HG03460 (cell line): ENCODE measurements around the gene FUT8.
A peak's percentile ranks its signal among the peaks of the same experiment; 100 is the strongest.

Experiments
- ATAC-seq: cut with Tn5 transposase; IDR thresholded peaks from one replicate; pipeline ENCODE4 v1.9.1; 2021; ENCODE audit not compliant: unreplicated experiment

Gene FUT8

GRCh38 chr14:65412032-65412846, at the start of gene FUT8:
Gene FUT8 (plus strand): TSS chr14:65412730. CDS start chr14:65561564, 148,834 bp downstream.
- peak; percentile 76 for ATAC-seq

GRCh38 chr14:65366802-65367565, 45.5 kb upstream of the FUT8 start:
- ATAC-seq: no peak

GRCh38 chr14:65369560-65369959, 43.0 kb upstream of the FUT8 start:
- no peak for ATAC-seq

DNA sequence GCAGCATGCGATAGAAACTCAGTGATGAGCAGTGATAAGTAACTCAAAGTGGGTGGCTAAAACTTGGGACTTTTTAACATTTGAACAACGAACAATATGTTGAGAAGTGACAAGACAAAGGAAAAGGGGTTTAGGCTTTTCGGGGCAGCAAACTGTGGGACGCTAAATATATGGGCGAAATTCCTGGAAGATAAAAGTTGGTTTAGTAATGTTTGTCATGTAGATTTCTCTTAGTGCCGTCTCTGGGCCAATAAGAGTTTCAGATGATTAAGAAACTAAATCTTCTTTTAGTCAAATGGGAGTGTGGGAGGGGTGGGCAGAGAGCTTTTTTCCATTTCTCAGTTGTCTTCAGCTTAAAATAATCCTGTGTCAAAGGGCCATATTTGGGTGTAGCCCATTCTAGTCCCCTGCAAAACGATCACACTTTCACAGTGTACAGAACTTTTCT, 41.7 kb upstream of the FUT8 start:
- ATAC-seq: no peak

- ATAC-seq: no peak
Measured at GRCh38 chr14:65371784-65372183, 40.7 kb upstream of the FUT8 start.

DNA sequence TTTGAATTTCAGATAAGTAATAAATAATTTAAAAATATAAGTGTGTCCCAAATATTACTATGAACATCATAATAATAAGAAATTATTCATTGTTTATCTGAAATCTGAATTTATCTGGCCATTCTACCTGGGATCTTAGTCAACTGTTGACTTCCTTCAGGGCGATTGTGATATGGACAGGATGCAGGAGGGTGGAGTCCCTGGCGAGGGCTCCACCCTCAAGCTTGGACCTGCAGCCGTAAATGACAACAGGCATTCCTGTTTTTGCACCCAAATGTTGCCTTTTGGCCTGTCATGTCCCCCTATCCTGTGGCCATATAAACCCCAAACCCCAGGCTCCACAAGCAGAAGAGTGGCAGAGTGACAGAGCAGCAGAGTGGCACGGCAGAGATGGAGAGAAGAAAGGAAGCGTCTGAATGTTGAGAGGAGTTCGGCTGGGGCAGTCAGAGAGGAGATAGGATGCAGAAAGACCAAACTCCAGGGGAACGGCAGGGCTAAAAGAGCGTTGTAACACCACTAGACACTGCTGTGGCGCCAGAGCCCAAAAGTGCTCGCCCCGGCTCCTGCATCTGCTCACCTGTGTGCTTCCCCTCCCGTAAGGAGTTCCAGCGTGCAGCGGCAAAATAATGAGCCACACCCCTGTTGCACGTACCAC, 39.4 kb upstream of the FUT8 start:
- no peak for ATAC-seq

- ATAC-seq: no peak
Measured at GRCh38 chr14:65373671-65374039, 38.9 kb upstream of the FUT8 start.

- ATAC-seq: no peak
Measured at GRCh38 chr14:65377576-65377975, 35.0 kb upstream of the FUT8 start.

DNA sequence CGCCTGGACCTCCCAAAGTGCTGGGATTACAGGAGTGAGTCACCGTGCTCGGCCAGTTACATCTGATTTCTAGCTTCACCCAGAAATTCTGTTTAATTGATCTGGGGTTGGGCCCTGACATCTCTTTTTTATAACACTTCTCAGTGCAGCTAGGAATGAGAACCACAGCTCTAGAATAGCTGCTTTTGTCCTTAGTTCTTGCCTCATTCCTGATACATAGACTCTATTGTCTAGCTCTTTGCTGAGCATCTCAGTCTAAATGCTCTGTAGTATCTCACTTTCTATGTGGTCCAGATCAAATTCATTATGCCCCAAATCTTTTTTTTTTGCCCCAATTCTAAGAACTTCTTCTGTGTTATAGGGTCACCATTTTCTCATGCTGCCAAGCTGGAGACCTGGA, 29.9 kb upstream of the FUT8 start:
- ATAC-seq: no peak

GRCh38 chr14:65387171-65387570, 25.4 kb upstream of the FUT8 start:
- no peak for ATAC-seq

- no peak for ATAC-seq
Measured at GRCh38 chr14:65387628-65388027, 24.9 kb upstream of the FUT8 start.

DNA sequence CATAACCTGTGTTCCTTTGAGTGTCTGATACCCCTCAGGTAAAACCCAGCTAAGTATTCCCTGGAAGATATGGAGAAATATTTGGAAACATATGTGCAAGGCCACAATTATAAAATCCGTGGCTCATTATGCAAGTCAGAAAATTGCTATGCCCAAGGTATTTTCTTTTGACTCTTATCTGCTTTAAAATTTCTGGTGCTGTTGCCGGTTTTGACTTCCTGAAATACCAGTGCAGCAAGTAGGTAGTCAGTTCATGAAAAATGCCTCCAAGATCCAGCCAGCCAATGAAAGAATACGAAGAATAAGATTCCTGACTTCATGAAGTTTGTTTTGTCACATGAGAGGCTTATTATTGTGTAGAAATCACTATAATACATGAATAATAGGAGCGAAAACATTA, 20.2 kb upstream of the FUT8 start:
- no peak for ATAC-seq

- ATAC-seq: no peak
Measured at GRCh38 chr14:65396082-65396910, 16.2 kb upstream of the FUT8 start.

DNA sequence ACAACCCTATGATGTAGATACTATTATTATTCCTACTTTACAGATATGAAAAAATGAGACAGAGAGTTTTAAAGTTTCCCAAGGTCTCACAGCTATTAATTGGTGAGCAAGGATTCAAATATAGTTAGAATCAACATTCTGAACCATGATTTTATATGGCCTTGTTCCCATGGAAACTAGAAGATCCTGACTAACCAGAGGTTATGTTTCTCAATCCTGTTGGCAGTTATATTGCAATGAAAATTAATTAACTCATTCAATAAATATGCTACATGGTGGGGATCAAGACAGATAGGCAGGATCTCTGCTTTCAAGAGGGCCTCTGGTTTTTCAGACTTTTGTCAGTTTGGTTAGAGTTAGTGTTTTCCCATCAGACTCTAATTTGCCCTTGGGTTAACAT, 9.3 kb upstream of the FUT8 start:
- ATAC-seq: no peak

- no peak for ATAC-seq
Measured at GRCh38 chr14:65408113-65408512, 4.4 kb upstream of the FUT8 start.

DNA sequence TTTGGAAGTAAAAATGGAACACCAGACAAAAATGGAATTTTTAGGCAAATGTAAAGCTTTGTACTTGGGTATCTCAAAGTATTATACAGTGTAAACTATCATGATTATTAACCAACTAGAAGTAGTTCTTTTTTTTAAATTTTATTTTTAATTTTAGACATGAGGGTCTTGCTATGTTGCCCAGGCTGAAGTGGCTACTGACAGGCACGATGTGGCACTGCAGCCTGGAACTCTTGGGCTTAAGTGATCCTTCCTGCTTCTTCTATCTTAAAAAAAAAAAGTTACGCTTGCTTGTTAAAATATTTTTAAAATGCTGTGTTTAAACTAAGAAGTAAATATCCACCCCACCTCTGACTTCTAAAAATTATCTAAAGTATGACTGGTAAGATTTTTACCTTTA, 1.9 kb upstream of the FUT8 start:
- no peak for ATAC-seq

DNA sequence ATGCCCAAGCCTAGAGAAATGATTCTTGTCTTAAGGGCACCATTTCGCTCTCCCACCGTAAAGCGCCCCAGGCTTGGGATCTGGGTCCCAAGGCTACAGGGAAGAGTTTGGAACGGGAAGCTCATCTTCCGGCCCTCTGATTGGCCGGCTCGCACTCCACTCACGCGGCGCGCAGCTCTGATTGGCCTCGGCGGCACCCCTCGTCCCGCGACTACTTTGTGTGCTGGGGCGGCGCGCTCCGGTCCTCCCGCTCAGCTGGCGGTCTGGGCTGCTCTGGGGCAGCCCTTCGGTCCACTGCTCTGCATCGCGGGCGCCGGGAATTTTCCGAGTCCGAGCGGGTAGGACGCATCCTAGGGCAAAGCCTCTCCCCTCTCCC, 886 bp upstream of the FUT8 start:
- ATAC-seq: peak; percentile 53

GRCh38 chr14:65412856-65413738, 567 bp downstream of the FUT8 start:
- peak; percentile 51 for ATAC-seq

GRCh38 chr14:65413739-65414045, 1.2 kb downstream of the FUT8 start:
- no peak for ATAC-seq

GRCh38 chr14:65414961-65415589, 2.5 kb downstream of the FUT8 start:
- ATAC-seq: no peak
